NT2/D1 (cell line): Measurements from ENCODE around the gene PLEKHA5.

ENCODE experiments used
- SUZ12 ChIP-seq: IDR thresholded peaks from 2 replicates; pipeline ENCODE4 v1.6.1; 2011; ENCODE audit not compliant: insufficient read length, insufficient read depth; ENCODE audit errors: extremely low read depth
- YY1 ChIP-seq: IDR thresholded peaks from 2 replicates; pipeline ENCODE4 v1.6.1; 2011; ENCODE audit not compliant: insufficient read length, insufficient read depth
- ZNF274 ChIP-seq: IDR thresholded peaks from 2 replicates; pipeline ENCODE4 v1.6.1; 2011; ENCODE audit warnings: mild to moderate bottlenecking, low read depth, low read length

DNA sequence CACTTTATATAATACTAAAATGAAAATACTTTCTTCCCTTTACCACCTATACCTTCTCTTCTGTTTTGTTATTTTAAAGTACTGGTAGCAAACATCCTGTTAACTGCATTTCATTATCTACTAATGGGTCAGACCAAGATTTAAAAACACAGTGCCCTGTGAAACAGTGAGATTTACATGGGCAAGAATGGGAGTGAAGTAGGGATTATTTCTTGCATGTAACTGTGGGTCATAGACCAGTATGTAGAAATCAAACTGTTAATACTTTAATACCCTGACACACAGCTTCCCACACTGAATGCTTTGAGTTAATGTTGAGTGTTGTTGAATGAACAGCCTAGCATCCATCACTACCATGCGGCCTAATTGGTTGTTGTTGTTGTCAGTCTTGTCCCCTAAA is 61.6 kb downstream of the PLEKHA5 start:
- TF ChIP-seq YY1: no peak
- TF ChIP-seq SUZ12: no peak
- no peak for TF ChIP-seq ZNF274
